ENCODE data around the gene CAPN15.
A peak's percentile ranks its signal among the peaks of the same experiment; 100 is the strongest.

CAPN15 gene

DNA sequence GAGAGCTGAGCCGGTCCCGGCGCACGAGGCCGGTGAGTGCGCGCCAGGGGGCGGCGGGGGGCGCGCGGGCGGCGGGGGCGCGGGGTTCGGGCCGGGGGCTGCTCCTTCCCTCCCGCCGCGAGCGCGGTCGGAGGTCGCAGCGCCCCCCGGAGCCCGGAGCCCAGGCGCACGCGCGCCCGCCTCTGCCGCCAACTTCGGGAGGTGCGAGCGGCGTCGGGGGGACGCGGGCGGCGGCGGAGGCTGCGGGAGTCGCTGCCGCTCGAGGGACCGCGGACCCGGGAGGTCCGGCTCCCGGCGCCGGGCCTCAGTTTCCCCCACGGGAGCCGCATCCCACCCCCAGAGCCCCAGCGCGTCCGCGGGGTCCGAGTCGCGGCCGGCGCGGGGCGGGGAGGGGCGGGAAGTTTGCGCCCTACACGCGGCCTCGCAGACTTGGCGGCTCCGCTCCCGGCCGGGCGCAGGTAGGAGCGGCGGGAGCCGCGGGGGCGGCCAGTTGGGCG, 32.7 kb downstream of the CAPN15 start, which contains the start of gene PRR35:
TSS of gene PRR35 (plus strand) at position 191 of the 497 bp plus-strand sequence. CDS start 2,901 bp downstream, outside the sequence.
- no peak for DNase-seq (ENCODE audit: low read depth in 2 of 3, low spot score in 1 of 3)

DNA sequence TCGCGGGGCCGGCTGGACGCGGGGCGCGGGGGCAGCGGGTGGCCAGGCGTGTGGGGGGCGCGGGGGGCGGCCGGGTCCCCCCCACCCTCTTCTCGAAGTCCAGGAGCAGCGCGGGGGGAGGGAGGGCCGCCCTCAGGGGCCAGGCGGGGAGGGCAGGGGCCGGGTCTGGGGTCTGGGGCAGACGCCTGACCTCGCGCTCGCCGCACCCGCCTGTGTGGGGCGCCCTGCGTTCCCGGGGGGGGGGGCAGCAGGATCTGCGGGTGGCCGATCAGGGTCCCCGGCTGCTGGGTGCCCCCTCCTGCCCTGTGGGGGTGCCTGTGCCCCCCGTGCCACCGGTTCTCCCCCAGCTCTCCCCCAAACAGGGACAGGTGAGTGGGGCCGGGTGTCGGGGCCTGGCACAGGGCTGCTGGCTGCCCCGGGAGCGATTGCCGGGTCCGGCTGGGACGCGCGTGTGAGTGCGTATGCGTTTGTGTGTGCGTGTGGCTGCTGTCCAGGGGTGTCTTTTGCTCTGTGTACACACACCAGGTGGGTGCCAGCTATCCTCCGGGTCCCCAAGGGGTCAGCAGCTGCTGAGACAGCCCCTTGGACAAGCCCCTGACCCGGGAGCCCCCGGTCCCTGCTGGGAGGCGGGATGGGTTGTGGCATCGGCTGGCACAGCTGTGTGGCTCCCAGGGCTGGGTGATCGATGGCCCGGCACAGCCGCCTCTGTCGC, 33.3 kb downstream of the CAPN15 start:
- no peak for DNase-seq (ENCODE audit: low read depth in 2 of 3, low spot score in 1 of 3)

DNA sequence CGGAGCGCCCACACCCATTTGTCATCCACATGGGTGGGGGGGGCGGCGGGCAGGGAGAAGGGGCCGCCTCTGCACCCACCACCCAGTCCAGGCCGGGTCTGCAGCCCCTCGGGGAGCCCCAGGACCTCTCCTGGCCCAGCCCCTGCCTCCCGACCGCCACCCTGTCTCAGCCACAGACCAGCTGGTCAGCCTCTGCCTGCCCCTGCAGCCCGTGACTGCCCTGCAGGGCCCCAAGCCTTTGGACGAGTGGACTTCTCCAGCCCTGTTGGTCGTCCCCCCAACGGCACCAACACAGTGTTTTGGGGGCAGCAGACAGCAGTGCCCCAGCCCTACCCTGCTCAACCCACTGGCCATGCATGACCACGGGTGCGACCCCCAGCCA, 33.9 kb downstream of the CAPN15 start:
- no peak for DNase-seq (ENCODE audit: low read depth in 2 of 3, low spot score in 1 of 3)

DNA sequence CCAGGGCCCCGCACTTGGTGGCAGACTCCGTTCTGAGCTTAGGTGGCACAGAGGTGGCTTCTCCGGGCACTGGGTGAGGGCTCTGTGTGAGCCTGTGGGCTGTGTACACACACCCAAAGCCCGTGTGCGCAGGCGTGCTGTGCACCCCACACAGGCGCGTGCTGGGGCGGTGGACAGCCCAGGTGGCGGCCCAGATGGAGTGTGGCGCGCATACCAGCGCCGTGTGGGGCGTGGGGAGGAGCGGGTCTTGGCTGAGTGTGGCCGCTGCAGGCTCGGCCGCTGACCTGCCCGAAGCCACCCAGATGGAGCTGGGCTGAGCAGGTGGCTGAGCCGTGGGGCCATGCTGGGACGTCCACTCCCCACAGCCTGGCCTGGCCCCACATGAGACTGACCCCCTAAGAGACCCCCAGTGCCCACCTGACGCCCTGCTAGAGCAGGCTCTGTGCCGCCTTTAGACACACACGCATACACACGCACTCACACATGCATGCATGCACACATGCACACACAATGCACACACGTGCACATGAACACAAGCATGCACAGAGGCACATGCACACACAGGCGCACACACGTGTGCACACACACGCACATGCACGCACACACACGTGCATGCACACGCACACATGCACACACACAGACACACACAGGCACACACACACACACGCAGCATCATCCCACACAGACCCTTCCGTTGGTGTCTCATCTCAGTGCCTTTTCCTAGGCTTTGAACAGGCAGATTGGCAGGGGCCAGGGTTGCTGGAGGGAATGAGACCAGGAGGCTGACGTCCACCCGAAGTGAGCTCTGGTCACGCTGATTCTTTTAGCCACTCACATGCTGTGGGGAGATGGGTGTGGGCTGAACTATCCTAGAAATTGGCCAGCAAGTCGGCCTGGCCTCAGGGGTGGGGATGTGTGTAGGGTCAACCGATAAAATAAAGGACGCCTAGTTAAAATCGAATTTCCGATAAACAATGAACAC, 34.7 kb downstream of the CAPN15 start:
- no peak for DNase-seq (ENCODE audit: low read depth in 2 of 3, low spot score in 1 of 3)

DNA sequence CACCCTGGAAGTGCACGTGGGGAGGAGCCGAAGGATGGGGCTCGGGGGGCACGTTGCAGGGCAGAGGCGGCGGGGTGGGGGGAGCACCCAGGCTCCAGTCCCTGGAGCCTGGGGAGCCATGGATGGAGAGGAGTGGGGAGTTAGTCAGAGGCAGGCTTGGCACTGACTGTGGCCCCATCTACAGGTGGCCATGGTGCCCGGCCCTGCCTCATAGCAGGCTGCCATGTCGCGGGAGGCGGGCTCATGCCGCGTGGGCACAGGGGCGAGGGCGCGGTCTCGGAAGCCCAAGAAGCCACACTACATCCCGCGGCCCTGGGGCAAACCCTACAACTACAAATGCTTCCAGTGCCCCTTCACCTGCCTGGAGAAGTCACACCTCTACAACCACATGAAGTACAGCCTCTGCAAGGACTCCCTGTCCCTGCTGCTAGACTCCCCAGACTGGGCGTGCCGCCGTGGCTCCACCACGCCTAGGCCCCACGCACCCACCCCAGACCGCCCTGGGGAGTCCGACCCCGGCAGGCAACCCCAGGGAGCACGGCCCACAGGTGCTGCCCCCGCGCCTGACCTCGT, 35.6 kb downstream of the CAPN15 start:
- no peak for DNase-seq (ENCODE audit: low read depth in 2 of 3, low spot score in 1 of 3)

DNA sequence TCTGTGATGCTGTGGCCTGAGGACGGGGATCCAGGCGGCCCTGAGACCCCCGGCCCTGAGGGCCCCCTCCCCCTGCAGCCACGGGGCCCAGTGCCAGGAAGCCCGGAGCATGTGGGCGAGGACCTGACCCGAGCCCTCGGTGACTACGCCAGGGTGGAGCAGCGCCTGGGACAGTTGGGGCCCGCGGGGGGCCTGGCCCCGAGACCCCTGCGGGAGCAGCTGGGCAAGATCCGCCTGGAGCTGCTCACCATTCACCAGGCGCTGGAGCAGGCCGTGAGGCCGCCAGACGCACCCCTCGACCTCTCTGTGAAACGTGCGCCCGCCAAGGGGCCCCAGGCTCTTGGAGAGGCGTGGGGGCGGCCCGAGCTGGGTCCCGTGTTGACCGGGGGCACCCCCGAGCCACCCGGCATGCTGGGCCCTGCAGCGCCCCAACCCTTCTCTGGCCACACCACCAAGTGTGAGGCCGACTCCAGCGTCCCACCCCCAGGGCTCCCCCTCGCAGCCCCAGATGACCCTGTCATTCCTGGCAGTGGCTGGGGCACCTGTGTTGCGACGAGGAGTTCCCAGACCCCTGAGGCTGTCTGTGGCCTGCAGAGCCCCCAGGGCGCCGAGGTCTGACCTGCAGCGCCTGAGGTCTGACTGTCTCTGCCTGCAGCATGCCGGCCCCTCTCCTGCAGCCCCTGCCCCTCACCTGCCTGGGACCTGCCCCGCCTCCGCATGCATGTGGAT, 37.3 kb downstream of the CAPN15 start:
- no peak for DNase-seq (ENCODE audit: low read depth in 2 of 3, low spot score in 1 of 3)

DNA sequence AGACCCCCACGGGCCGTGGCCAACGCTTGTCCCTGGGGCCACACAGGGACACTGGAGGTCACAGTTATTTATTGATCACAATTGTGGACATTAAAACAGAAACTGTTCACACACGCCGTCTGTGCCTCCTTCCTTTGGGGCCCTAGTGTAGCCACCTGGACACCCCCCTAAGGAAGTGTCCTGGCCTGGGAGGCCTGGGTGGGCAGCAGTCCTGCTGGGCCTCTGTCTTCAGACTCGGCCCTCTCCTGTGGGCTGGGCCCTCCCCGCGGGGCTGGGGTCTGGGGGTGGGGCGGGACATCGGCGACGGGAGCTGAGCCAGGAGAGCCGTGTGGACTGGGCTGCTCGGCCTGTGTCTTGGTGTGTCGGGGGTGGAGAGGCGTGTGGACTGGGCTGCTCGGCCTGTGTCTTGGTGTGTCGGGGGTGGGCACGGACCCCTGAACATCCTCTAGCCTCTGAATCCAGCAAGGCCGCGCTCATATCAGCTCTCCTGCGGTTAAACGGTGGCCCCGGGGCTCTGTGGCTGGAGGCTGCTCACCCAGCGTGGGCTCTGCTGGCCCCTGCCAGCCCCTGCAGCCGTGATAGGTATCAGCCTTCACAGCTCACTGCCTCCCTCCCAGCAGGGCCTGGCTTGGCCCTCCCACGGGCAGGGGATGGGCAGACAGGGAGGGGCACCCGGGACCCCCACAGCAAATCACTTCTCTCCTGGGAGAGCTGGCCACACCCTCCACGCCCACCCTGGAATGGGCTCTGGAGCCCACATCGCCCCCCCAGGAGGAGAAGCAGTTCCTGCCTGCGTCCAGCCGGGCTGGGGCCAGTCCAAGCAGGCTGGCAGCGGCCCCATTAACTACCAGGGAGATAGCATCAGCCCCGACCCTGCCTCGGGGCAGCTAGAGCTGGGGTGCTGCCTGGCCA, 38.2 kb downstream of the CAPN15 start:
- no peak for DNase-seq (ENCODE audit: low read depth in 2 of 3, low spot score in 1 of 3)

DNA sequence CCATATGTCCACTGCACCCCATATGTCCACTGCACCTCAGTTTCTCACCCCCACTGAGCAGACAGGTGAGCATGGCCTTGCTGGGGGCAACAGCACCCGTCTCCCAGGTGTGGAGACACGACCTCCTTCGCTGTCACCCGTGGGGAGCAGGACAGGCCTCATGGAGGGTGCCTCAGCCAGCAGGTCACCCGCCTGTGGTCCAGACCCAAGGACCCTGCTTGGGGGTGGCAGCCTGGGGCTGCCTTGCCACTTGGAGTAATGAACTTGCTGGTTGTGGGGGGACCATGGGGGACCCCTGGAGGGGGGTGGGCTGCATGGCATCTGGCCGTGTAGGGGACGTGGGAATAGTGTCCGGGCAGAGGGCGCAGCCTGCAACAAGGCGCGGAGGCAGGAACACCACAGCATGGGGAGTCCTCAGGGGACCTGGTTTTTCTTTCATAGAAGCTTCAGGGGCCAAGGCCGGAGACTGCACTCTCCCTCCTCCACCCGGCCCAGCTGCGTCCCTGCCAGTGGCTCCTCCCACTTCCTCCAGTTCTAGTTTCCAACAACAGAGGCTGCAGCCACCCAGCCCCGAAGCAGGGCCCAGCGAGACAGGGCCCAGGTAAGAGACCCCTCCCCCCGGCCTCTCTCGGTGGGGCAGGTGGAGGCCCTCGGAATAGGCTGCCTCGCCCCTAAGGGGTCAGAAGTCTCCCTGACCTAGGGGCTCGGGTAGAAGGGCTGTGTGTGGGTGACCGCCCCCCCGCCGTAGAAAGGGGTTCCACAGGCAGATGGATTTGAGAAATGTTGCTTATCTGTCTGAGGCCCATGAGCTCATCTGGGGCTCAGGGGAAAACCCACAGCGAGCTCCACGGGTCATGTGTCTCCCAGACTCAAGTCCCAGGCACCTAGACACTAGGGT, 39.2 kb downstream of the CAPN15 start, which contains the start of gene NHLRC4:
TSS of gene NHLRC4 (plus strand) at position 531 of the 898 bp plus-strand sequence. CDS start 1,043 bp downstream, outside the sequence.
- DNase-seq (ENCODE audit: low read depth in 2 of 3, low spot score in 1 of 3), result peak in 1 of 3 donors; percentile 37

DNA sequence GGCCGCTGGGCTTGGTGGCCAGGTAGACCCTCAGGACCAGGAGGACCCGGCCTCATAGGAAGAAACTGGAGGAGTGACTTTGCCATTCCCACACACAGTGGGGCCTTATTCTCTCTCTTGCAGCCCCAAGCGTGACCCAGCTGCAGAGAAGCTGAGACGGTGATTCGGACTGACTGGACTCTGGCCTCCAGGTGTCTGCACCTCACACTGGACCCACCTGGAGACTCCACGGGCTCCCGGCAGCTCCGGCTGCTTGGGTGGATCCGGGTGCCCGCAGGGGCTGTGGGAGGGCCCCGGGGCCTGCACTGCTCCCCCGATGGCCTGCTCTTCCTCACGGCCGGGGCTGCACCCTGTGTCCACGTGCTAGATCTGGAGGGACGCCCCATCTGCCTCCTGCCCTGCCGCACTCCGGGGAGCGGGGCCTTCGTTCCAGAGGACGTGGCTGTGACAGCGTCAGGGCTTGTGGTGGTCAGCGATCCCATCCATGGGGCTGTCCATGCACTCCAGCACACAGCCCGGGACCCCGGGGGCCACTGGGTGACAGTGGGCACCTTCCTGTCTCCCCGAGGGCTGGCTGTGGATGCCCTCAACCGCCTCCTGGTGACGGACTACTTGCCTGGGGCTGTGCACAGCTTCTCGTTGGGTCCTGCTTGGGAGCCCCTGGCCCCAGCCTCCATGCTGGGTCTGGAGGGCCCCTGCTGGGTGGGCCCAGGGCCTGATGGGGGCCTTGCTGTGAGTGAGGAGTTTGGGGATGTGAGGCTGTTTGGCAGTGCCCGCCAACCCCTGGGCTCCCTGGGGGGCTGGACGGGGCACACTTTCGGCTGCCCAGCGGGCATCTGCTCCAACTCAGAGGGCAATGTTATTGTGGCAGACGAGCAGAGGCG, 40.1 kb downstream of the CAPN15 start:
- no peak for DNase-seq (ENCODE audit: low read depth in 2 of 3, low spot score in 1 of 3)

DNA sequence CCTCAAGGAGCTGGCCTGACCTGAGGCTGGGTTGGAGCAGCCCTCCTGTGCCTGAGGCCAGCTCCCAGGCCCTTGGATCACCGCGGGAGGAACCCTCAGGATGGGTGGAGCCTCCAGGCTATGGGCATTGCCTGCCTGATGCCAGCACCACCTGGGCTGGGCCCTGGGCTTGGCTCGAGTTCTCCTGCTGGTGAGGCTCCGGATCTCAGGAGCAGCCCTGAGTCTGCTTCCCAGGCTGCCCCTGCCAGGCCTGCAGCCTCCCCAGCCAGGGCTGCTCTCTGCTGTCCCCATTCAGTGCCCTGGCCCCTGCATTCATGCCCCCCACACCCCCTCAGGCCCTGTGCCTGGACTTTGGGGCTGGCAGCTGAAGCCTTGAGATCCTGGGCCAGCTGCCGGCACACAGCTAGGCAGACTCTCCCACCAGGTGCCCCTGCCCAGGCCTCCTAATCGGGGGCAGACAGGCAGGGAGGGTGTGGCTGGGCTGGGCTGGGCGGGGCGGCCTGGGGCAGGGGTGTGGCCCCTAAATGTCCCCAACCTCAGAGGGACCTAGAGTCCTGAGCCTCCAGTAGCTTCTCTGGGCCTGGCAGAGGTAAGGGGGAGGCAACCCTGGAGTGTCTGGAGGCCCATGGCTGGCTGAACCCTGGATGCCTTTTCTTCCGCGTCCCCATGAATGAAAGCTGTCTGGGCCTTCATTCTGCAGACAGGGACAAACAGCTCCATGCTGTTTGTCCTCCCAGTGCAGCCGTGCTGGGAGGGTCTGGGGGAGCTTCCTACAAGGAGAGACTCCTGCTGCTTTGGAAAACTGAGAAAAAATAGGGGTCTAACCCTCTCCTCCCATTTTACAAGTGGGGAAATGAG, 41.1 kb downstream of the CAPN15 start:
- DNase-seq (ENCODE audit: low read depth in 2 of 3, low spot score in 1 of 3), result no peak

DNA sequence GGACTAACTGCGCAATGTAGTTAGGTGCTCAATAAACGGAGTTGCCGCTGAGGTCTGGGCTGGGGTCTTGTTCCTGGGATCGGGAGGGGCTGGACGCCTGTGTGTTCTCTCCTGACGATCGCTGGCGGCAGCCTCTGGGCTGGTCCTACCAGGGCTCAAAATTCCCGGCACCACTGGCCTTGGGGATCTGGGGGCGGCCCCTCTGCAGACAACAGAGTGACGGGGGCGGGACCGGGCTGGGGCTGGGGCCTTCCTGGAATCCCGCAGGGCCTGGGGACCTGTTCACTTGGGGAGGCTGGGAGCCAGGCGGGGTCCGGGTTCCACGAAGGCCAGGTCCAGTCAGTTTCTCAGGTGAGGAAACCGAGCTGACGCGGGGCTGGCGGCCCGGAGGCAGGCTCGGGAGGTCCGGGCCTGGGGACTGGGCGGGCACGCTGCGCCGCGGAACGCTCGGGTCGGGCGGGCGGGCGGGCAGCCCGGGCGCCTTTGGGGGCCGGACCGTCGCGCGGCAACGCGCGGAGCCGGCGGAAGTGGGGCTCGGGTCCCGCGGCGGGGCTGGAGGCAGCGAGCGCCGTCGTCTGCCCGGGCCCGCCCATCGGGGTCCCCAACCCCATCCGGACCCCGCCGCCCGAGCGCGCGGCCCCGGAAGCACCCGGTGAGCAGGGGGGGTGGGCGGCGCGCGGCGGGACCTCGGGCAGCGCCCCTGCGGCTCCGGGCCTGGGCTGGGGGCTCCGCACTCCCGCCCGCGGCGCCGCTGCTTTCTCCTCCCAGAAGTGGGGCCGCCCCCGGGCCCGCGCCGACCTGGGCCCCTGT, 42.1 kb downstream of the CAPN15 start, which contains the start of gene PIGQ:
TSS of gene PIGQ (plus strand) at position 524 of the 810 bp plus-strand sequence. CDS start 4,107 bp downstream, outside the sequence.
- peak; percentile 43 to 59 (median 54) for DNase-seq (ENCODE audit: low read depth in 2 of 3, low spot score in 1 of 3)

DNA sequence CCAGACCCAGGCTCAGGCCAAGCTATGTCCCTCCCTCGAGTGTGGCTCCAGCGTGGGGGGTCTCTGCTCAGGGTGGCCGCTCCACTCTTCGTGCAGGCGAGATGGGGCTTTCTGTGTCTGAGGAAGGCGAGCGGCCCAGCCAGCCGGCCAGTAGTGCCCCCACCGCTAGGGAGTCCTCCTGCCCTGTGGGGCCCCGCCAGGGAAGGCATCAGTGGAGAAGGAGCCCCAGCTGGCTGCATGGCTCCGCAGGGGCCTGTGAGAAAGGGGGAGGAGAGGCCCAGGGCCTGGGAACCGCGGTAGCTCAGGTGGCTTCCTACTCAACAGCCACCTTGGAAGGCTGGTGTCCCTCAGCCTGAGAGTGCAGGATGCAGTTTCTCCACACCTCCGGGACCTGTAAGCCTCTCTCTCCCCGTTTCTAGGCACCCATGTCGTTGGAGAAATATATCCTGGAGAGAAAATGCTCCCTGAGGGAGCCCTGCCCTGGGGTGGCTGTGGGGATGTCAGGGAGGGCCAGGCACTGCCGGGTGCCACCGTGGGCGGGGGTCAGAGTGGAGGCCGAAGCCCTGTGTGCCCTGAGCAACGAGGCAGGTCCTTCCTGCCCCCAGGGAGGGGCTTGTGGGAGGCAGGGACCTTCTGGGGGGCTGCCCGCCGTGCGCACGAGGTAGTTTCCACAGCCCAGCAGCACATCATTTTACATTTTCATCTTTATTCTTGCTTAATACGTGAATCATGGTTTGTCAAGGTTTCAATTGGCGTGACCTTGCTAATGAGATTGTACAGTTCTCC, 45.5 kb downstream of the CAPN15 start:
- DNase-seq (ENCODE audit: low read depth in 2 of 3, low spot score in 1 of 3), result no peak

DNA sequence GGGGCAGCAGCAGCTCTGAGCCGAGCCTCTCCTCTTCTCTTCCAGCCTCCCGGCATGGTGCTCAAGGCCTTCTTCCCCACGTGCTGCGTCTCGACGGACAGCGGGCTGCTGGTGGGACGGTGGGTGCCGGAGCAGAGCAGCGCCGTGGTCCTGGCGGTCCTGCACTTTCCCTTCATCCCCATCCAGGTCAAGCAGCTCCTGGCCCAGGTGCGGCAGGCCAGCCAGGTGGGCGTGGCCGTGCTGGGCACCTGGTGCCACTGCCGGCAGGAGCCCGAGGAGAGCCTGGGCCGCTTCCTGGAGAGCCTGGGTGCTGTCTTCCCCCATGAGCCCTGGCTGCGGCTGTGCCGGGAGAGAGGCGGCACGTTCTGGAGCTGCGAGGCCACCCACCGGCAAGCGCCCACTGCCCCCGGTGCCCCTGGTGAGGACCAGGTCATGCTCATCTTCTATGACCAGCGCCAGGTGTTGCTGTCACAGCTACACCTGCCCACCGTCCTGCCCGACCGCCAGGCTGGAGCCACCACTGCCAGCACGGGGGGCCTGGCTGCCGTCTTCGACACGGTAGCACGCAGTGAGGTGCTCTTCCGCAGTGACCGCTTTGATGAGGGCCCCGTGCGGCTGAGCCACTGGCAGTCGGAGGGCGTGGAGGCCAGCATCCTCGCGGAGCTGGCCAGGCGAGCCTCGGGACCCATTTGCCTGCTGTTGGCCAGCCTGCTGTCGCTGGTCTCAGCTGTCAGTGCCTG, 46.7 kb downstream of the CAPN15 start:
- no peak for DNase-seq (ENCODE audit: low read depth in 2 of 3, low spot score in 1 of 3)
